ENCODE results near the gene EFNB2.

DNA sequence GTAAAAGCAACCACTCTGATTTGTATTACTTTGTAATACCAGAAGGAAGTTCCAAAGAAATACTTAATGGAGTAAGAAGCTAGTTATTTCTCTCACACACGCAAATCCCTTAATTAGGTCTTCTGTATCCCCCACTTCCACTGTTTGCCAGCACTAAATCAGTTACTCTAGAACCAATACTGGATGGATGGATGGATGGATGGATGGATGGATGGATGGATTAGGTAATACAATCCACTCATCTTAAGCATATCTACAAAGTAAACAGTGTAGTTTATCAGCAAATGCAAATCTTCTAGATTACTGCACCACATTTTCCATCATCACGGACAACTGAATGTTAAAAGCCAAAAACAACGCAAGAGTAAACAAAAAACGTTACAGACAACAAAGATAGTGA lies 5.2 kb upstream of the EFNB2 start:
- TF ChIP-seq YY1 (IDR thresholded peaks at IDR 0.05; ENCODE audit: insufficient read depth, insufficient read length) (no peak), ZNF274 (IDR thresholded peaks at IDR 0.05; ENCODE audit: low read depth, low read length) (no peak)

All from NT2/D1 (cell line).